Subcutaneous abdominal adipose tissue (tissue), 5 donors: ENCODE measurements around the gene SCYL2.
"Not testable (repeated sequence)": the region's sequence is repeated elsewhere in the genome, so short reads cannot be mapped to it uniquely, and the experiment has no call there.

ENCODE experiments used
- H3K27ac ChIP-seq: one replicate; pipeline ENCODE4 v1.7.0; 2013; ENCODE audit warnings: low read depth, mild to moderate bottlenecking, inconsistent platforms, low read length, moderate library complexity
- H3K27me3 ChIP-seq, 5 donors: one replicate each; pipeline ENCODE4 v1.7.0; 2013; ENCODE audit warnings: low read length in 5 of 5, inconsistent platforms in 1 of 5; ENCODE audit not compliant: control insufficient read depth in 5 of 5, insufficient read depth in 4 of 5
- H3K36me3 ChIP-seq, 5 donors: one replicate each; pipeline ENCODE4 v1.7.0; 2013; ENCODE audit warnings: low read length in 5 of 5; ENCODE audit not compliant: control insufficient read depth in 5 of 5, insufficient read depth in 5 of 5
- H3K4me1 ChIP-seq, 5 donors: one replicate each; pipeline ENCODE4 v1.7.0; 2013; ENCODE audit warnings: low read length in 5 of 5, mild to moderate bottlenecking in 3 of 5, moderate library complexity in 1 of 5; ENCODE audit not compliant: control insufficient read depth in 5 of 5, insufficient read depth in 5 of 5
- H3K4me3 ChIP-seq, 5 donors: one replicate each; pipeline ENCODE4 v1.7.0; 2013; ENCODE audit warnings: low read length in 5 of 5, low read depth in 1 of 5
- H3K9ac ChIP-seq, 5 donors: one replicate each; pipeline ENCODE4 v1.7.0; 2013; ENCODE audit warnings: low read length in 5 of 5, mild to moderate bottlenecking in 4 of 5, moderate library complexity in 3 of 5
- H3K9me3 ChIP-seq, 5 donors: one replicate each; pipeline ENCODE4 v1.7.0; 2013; ENCODE audit warnings: low read length in 5 of 5; ENCODE audit not compliant: control insufficient read depth in 5 of 5
- donor health status: healthy.
- donor health status: healthy.
- donor health status: healthy.
- donor health status: healthy.
- donor health status: healthy.

Gene SCYL2

GRCh38 chr12:100339071-100339470 is 72.1 kb downstream of the SCYL2 start:
- Histone ChIP-seq H3K27ac (no peak overlapping the region), H3K36me3 (peaks cover 30 to 52% (median 37%) of the 10 kb centered on the region in 5 donors)

DNA sequence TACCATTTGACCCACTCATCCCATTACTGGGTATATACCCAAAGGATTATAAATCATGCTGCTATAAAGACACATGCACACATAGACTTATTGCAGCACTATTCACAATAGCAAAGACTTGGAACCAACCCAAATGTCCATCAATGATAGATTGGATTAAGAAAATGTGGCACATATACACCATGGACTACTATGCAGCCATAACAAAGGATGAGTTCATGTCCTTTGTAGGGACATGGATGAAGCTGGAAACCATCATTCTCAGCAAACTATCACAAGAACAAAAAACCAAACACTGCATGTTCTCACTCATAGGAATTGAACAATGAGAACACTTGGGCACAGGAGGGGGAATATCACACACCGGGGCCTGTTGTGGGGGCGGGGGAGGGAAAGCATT is 75.9 kb downstream of the SCYL2 start:
- H3K27me3 ChIP-seq, H3K9me3 ChIP-seq, H3K4me1 ChIP-seq, H3K27ac ChIP-seq, H3K9ac ChIP-seq, H3K4me3 ChIP-seq: not testable (repeated sequence)
- peaks cover 12 to 20% (median 13%) of the 10 kb centered on the region in 5 donors for H3K36me3 ChIP-seq

More at GRCh38 chr12:100339071-100339470, 72.1 kb downstream of the SCYL2 start:
- Histone ChIP-seq H3K4me1 (no peaks in the 10 kb centered on the region), H3K27me3 (no peaks in the 10 kb centered on the region), H3K4me3 (no peak overlapping the region), H3K9ac (no peak overlapping the region), H3K9me3 (no peaks in the 10 kb centered on the region)

DNA sequence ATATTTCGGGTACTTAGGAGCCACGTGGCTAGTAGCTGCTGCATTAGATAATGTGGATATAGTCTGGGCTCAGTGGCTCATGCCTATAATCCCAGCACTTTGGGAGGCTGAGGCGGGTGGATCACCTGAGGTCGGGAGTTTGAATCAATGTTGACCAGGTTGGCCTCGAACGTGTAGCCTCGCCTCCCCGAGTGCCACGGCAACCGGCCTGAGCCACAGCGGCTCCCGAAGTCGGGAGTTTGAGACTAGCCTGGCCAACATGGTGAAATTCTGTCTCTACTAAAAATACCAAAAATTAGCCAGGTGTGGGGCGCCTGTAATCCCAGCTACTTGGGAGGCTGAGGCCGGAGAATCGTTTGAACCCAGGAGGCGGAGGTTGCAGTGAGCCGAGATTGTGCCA is 77.4 kb downstream of the SCYL2 start:
- not testable (repeated sequence) for H3K4me3 ChIP-seq, H3K9me3 ChIP-seq, H3K9ac ChIP-seq, H3K27ac ChIP-seq, H3K36me3 ChIP-seq, H3K4me1 ChIP-seq, H3K27me3 ChIP-seq

DNA sequence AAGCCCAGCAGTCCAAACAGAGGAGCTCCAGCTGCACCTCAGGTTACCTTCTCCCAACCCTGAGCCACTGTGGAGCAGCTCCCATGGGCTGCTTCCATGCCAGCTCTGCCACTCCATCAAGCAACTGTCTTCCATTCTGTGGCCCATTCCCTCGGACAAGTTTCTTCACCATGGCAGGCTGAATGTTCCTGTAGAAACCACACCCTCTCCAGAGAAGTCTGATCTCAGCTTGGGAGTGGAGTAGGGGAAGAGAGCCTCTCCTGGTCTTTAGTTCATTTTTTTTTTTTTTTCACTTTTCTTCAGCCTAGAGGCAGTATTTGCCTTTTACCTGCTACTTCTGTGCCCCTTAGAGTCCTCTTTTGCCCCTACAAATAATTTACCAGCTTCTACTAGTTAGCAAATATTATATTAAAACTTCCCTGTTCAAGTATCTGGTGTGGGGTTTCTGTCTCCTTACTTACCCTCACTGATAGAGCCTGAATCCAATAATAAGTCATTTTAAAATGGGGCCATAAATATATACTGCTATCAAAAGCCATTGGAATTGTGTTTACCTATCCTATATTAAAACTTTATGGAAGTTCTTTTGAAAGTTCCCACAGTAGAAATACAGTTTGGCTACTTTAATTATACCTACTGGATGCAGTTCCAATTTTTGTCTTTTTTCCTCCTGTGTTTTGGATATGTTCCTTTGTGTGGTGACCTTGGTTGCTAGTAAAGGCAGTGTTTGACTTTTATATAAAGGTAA is 78.2 kb downstream of the SCYL2 start:
- Histone ChIP-seq H3K27me3 (no peaks in the 10 kb centered on the region), H3K9me3 (no peaks in the 10 kb centered on the region), H3K4me1 (no peaks in the 10 kb centered on the region), H3K36me3 (peaks cover 0 to 5% (median 0%) of the 10 kb centered on the region in 5 donors), H3K4me3 (no peak overlapping the region), H3K9ac (no peak overlapping the region), H3K27ac (no peak overlapping the region)

DNA sequence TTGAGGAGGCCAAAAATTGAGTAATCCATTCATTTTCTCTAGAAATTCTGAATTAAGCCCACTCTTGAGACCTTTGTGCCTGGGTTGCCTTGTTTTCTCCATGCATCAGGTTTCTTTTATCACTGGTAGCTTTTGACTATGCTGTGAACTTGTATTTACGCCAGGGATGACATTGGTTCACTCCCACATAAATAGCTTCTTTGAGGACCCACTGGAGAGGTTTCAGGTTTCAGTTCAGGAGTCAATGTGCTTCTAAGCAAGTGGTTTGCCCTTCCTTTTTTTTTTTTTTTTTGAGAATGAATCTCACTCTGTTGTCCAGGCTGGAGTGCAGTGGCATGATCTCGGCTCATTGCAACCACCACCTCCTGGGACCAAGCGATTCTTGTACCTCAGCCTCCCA is 79.7 kb downstream of the SCYL2 start:
- no peak overlapping the region for H3K4me3 ChIP-seq
- no peak overlapping the region for H3K27ac ChIP-seq
- H3K4me1 ChIP-seq = no peaks in the 10 kb centered on the region

DNA sequence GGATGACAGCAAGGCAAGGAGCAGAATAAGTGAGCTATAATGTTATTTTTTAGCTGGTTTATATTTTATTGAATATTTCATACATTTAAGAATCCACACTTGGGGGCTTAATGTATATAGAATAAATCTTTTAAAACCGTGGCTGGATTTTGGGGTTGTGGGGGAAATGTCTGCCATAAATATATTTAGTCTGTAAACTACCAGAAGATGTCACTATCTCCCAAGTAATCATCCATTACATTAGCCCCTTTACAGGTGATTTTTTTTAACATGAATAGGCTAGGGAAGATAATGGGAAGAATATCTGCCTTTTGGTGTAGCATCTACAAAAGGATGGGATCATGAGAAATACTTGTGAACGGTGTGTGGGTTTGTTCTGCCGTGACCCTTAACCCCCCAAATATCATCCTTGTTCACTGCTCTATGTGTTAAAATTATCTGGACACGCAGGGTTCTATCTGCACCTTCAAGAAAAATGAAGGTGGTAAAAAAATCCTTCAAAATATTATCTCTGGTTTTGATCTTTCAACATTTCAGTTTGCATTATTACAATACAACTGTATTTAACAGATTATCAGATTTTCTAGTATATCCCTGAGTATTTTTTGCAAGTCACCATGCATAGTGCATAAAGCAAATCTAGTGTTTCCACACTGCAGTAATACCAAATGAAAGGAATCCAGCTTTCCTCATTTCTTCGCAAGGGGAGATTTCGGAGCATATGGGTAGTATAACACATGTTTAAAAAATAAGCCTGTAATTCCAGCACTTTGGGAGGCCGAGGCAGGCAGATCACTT is 81.9 kb downstream of the SCYL2 start:
- peaks cover 0 to 4% (median 0%) of the 10 kb centered on the region in 5 donors for H3K27me3 ChIP-seq
- no peak overlapping the region for H3K4me3 ChIP-seq
- H3K4me1 ChIP-seq = no peaks in the 10 kb centered on the region
- H3K36me3 ChIP-seq = no peaks in the 10 kb centered on the region
- no peak overlapping the region for H3K27ac ChIP-seq
- H3K9me3 ChIP-seq = no peaks in the 10 kb centered on the region
- H3K9ac ChIP-seq = no peak overlapping the region

More for the DNA sequence above, 79.7 kb downstream of the SCYL2 start:
- Histone ChIP-seq H3K27me3 (no peaks in the 10 kb centered on the region), H3K9ac (no peak overlapping the region), H3K36me3 (peaks cover 0 to 5% (median 0%) of the 10 kb centered on the region in 5 donors), H3K9me3 (no peaks in the 10 kb centered on the region)

GRCh38 chr12:100356644-100357223 is 89.8 kb downstream of the SCYL2 start, which contains the start of gene SLC17A8:
SLC17A8 (plus strand) TSS chr12:100357074; CDS start chr12:100357392, 318 bp downstream.
- H3K9me3 ChIP-seq = no peaks in the 10 kb centered on the region
- no peaks in the 10 kb centered on the region for H3K36me3 ChIP-seq
- no peak within 1 kb of the TSS for H3K9ac ChIP-seq
- peaks cover 0 to 13% (median 6%) of the 10 kb centered on the region in 5 donors for H3K27me3 ChIP-seq
- H3K27ac ChIP-seq = no peak within 1 kb of the TSS
- no peak within 1 kb of the TSS for H3K4me3 ChIP-seq
- peaks cover 0 to 10% (median 0%) of the 10 kb centered on the region in 5 donors for H3K4me1 ChIP-seq

DNA sequence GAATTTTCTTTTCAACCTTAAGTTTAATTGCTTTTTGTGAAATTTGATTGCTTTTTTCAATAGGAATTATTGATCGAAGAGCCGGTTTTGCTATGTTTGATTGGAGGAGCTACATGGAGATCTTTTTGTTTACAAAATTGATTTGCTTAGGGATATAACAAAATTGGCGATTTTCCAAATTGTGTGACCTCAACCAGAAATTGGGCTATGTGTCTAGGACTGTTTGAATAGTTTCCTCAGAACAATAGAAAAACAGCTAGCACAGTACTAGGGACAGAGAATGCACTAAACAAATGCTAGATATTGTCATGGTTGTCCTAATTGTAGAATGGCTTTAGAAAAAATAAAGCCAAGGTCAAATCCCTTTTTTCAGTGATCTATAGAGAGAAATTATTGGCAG is 92.3 kb downstream of the SCYL2 start:
- Histone ChIP-seq H3K4me1 (peaks cover 0 to 11% (median 0%) of the 10 kb centered on the region in 5 donors), H3K27ac (no peak overlapping the region), H3K27me3 (peaks cover 0 to 13% (median 6%) of the 10 kb centered on the region in 5 donors), H3K36me3 (no peaks in the 10 kb centered on the region), H3K9me3 (no peaks in the 10 kb centered on the region), H3K9ac (no peak overlapping the region), H3K4me3 (no peak overlapping the region)

DNA sequence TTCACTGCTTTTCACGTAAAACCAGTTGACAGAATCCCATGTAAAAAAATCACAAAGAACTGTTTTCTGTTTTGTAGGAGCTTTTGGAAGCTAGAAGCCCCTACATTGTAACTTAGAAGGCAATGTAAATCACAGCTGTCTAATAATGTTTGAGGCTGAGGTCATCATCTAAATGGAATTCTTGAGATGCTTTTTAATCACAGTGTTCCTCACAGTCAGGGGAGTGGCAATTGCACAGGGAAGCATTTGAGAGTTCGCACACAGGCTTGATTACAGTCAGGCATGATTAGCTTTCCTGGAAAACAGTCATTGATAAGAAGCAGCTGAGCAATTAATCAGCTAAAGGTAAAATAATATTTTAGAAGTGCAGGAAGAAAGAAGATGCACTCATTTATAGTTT is 92.8 kb downstream of the SCYL2 start:
- Histone ChIP-seq H3K27me3 (peaks cover 0 to 13% (median 6%) of the 10 kb centered on the region in 5 donors), H3K27ac (no peak overlapping the region), H3K9me3 (no peaks in the 10 kb centered on the region), H3K4me3 (no peak overlapping the region), H3K4me1 (peaks cover 0 to 17% (median 0%) of the 10 kb centered on the region in 5 donors), H3K36me3 (no peaks in the 10 kb centered on the region), H3K9ac (no peak overlapping the region)

- Histone ChIP-seq H3K27ac (no peak overlapping the region), H3K4me3 (no peak overlapping the region), H3K27me3 (peaks cover 0 to 10% (median 6%) of the 10 kb centered on the region in 5 donors), H3K4me1 (peaks cover 0 to 23% (median 0%) of the 10 kb centered on the region in 5 donors), H3K36me3 (no peaks in the 10 kb centered on the region), H3K9me3 (no peaks in the 10 kb centered on the region), H3K9ac (no peak overlapping the region)
Measured at GRCh38 chr12:100360450-100360849, 93.5 kb downstream of the SCYL2 start.
